H1 (cell line): ENCODE results near the gene MYOZ2. TPM values are rescaled to one million over a fixed set of nuclear protein-coding genes. Genes with fewer than 3 reads are reported as not detected.

Experiments used
- CTCF ChIA-PET: fragments of 300-600 bp; sonication (Branson Sonifier 250); formaldehyde crosslinking; loops from one replicate; lab custom pipeline; 2021; ENCODE audit not compliant: partially characterized antibody; lab: Charles Lee
- POLR2A ChIA-PET: fragments of 300-600 bp; sonication (Branson Sonifier 250); formaldehyde crosslinking; loops from one replicate; lab custom pipeline; 2021; ENCODE audit warnings: inconsistent platforms; ENCODE audit not compliant: partially characterized antibody; lab: Charles Lee
- DNase-seq, 2 experiments: peaks; one replicate each; pipeline versions ENCODE4 v3.0.0 to v3.0.0-alpha.2; 2010 to 2022; ENCODE audit warnings: low spot score in 2 of 2, low read depth in 1 of 2, mixed read lengths in 1 of 2
- FAIRE-seq: peaks from 2 replicates; lab custom pipeline; 2011; peaks lifted over from hg19 to GRCh38; lab: Jason Lieb, UNC
- H2AFZ ChIP-seq: 2 replicates; pipeline ENCODE4 v1.8.1; 2012; ENCODE audit warnings: low read length, inconsistent platforms
- H2AK5ac ChIP-seq: 2 replicates; pipeline ENCODE4 v1.6.1; 2013; ENCODE audit warnings: low read depth, low read length
- H2BK120ac ChIP-seq: replicated peaks from 2 replicates; pipeline ENCODE3; 2013; ENCODE audit warnings: low read depth, low read length, inconsistent platforms
- H2BK12ac ChIP-seq: 2 replicates; pipeline ENCODE4 v1.6.1; 2013; ENCODE audit warnings: low read depth, low read length
- H2BK15ac ChIP-seq: 2 replicates; pipeline ENCODE4 v1.6.1; 2013; ENCODE audit warnings: low read length
- H2BK20ac ChIP-seq: 2 replicates; pipeline ENCODE4 v1.6.1; 2013; ENCODE audit warnings: low read length
- H2BK5ac ChIP-seq: 2 replicates; pipeline ENCODE4 v1.6.1; 2013; ENCODE audit warnings: low read depth, low read length
- H3K14ac ChIP-seq: 2 replicates; pipeline ENCODE4 v1.6.1; 2013; ENCODE audit warnings: inconsistent platforms; ENCODE audit not compliant: insufficient read length
- H3K18ac ChIP-seq: 2 replicates; pipeline ENCODE4 v1.6.1; 2013; ENCODE audit warnings: low read length; ENCODE audit errors: extremely low read depth
- H3K23ac ChIP-seq: 2 replicates; pipeline ENCODE4 v1.6.1; 2013; ENCODE audit warnings: inconsistent platforms; ENCODE audit not compliant: insufficient read length
- H3K23me2 ChIP-seq: 2 replicates; pipeline ENCODE4 v1.6.1; 2013; ENCODE audit warnings: low read depth, low read length
- H3K27ac ChIP-seq: 2 replicates; pipeline ENCODE4 v1.6.1; 2011; ENCODE audit warnings: low read depth, low read length, inconsistent platforms
- H3K27me3 ChIP-seq, 4 experiments: replicated peaks in 1 of 4; 1 replicate in 1 of 4; 2 replicates in 3 of 4; pipeline versions ENCODE4 v1.6.1 to v1.8.1; 2011 to 2013; ENCODE audit warnings: low read length in 3 of 4, mild to moderate bottlenecking in 3 of 4, inconsistent platforms in 2 of 4, mixed read lengths in 2 of 4, moderate library complexity in 1 of 4; ENCODE audit not compliant: control insufficient read depth in 3 of 4, insufficient read depth in 3 of 4; ENCODE audit errors: extremely low read depth in 1 of 4
- H3K36me3 ChIP-seq, 4 experiments: 2 replicates each; pipeline versions ENCODE4 v1.6.1 to v1.8.1; 2011 to 2013; ENCODE audit warnings: mild to moderate bottlenecking in 4 of 4, low read length in 3 of 4, moderate library complexity in 2 of 4, control low read depth in 1 of 4, inconsistent platforms in 1 of 4; ENCODE audit not compliant: insufficient read depth in 4 of 4, control insufficient read depth in 2 of 4
- H3K4ac ChIP-seq: replicated peaks from 2 replicates; pipeline ENCODE3; 2013; ENCODE audit warnings: low read length, low read depth, mixed read lengths, inconsistent platforms; ENCODE audit not compliant: insufficient read length
- H3K4me1 ChIP-seq, 4 experiments: replicated peaks in 1 of 4; 1 replicate in 1 of 4; 2 replicates in 3 of 4; pipeline versions ENCODE4 v1.6.1 to v1.8.1; 2011 to 2013; ENCODE audit warnings: low read length in 3 of 4, inconsistent platforms in 2 of 4, mixed read lengths in 1 of 4; ENCODE audit not compliant: insufficient read depth in 4 of 4, control insufficient read depth in 3 of 4
- H3K4me2 ChIP-seq, 2 experiments: 2 replicates each; pipeline versions ENCODE4 v1.6.1 to v1.8.1; 2011 to 2013; ENCODE audit warnings: low read depth in 2 of 2, low read length in 2 of 2, control low read depth in 1 of 2, inconsistent platforms in 1 of 2, mild to moderate bottlenecking in 1 of 2; ENCODE audit not compliant: insufficient read depth in 1 of 2
- H3K4me3 ChIP-seq, 4 experiments: fragments of 200-600, 300-600 bp in 1 of 4; sonication (generic), shearing (Covaris generic), sonication (Bioruptor Twin) in 1 of 4; 2 replicates each; pipeline versions ENCODE4 v1.5.1 to v1.8.1; 2011 to 2016; ENCODE audit warnings: low read length in 4 of 4, low read depth in 3 of 4, control low read depth in 2 of 4, inconsistent platforms in 2 of 4, mild to moderate bottlenecking in 2 of 4, mixed read lengths in 1 of 4, moderate library complexity in 1 of 4; ENCODE audit not compliant: insufficient read depth in 2 of 4; ENCODE audit errors: extremely low read depth in 1 of 4
- H3K56ac ChIP-seq: replicated peaks from 2 replicates; pipeline ENCODE3; 2013; ENCODE audit warnings: low read depth, mild to moderate bottlenecking, mixed read lengths, low read length, inconsistent platforms; ENCODE audit not compliant: insufficient read length
- H3K79me1 ChIP-seq: 2 replicates; pipeline ENCODE4 v1.6.1; 2013; ENCODE audit warnings: low read depth, low read length, control low read depth
- H3K79me2 ChIP-seq, 2 experiments: 2 replicates each; pipeline versions ENCODE4 v1.6.1 to v1.8.1; 2012 to 2013; ENCODE audit warnings: low read length in 2 of 2, mild to moderate bottlenecking in 2 of 2, inconsistent platforms in 1 of 2; ENCODE audit not compliant: insufficient read depth in 2 of 2, control insufficient read depth in 1 of 2
- H3K9ac ChIP-seq, 4 experiments: replicated peaks in 1 of 4; 1 replicate in 1 of 4; 2 replicates in 3 of 4; pipeline versions ENCODE4 v1.6.1 to v1.8.1; 2011 to 2013; ENCODE audit warnings: low read depth in 3 of 4, low read length in 3 of 4, control low read depth in 2 of 4, mild to moderate bottlenecking in 2 of 4, moderate library complexity in 2 of 4, inconsistent platforms in 1 of 4; ENCODE audit errors: extremely low read depth in 1 of 4
- H3K9me3 ChIP-seq, 2 experiments: 2 replicates each; pipeline versions ENCODE4 v1.6.1 to v1.8.1; 2012 to 2013; ENCODE audit warnings: mild to moderate bottlenecking in 2 of 2, moderate library complexity in 2 of 2, control low read depth in 1 of 2, inconsistent platforms in 1 of 2, low read depth in 1 of 2, low read length in 1 of 2, mixed read lengths in 1 of 2; ENCODE audit not compliant: insufficient read depth in 2 of 2
- H4K20me1 ChIP-seq, 2 experiments: replicated peaks in 1 of 2; 2 replicates each; pipeline versions ENCODE3 to v1.8.1; 2011 to 2013; ENCODE audit warnings: inconsistent platforms in 2 of 2, low read length in 2 of 2, mild to moderate bottlenecking in 1 of 2; ENCODE audit not compliant: insufficient read depth in 2 of 2, control insufficient read depth in 1 of 2
- H4K5ac ChIP-seq: 2 replicates; pipeline ENCODE4 v1.6.1; 2013; ENCODE audit warnings: low read length, low read depth, mixed read lengths, inconsistent platforms; ENCODE audit not compliant: insufficient read length
- H4K8ac ChIP-seq: 2 replicates; pipeline ENCODE4 v1.8.0; 2013; ENCODE audit warnings: mild to moderate bottlenecking, moderate library complexity, low read length, inconsistent platforms; ENCODE audit not compliant: insufficient read depth; ENCODE audit errors: extremely low read depth
- H4K91ac ChIP-seq: replicated peaks from 2 replicates; pipeline ENCODE3; 2013; ENCODE audit warnings: low read length, mixed read lengths, inconsistent platforms; ENCODE audit not compliant: insufficient read length
- ATF2 ChIP-seq: IDR thresholded peaks from 2 replicates; pipeline ENCODE4 v1.6.1; 2012; ENCODE audit warnings: low read length, inconsistent platforms
- CTBP2 ChIP-seq: IDR thresholded peaks from 2 replicates; pipeline ENCODE4 v1.7.0; 2011; ENCODE audit warnings: borderline replicate concordance, mild to moderate bottlenecking, moderate library complexity, mixed read lengths, low read length; ENCODE audit not compliant: insufficient read depth, insufficient read length
- EZH2 ChIP-seq: fragments of 200-600 bp; sonication (generic); IDR thresholded peaks from 2 replicates; pipeline ENCODE4 v1.7.1; 2012; ENCODE audit warnings: low read depth, mild to moderate bottlenecking, moderate library complexity, low read length, inconsistent platforms; ENCODE audit not compliant: severe bottlenecking
- HDAC6 ChIP-seq: IDR thresholded peaks from one replicate; pipeline ENCODE4 v1.7.1; 2012; ENCODE audit warnings: low read depth, mild to moderate bottlenecking, inconsistent platforms, low read length, moderate library complexity
- MAFK ChIP-seq: IDR thresholded peaks from 2 replicates; pipeline ENCODE4 v1.6.1; 2012; ENCODE audit warnings: low read depth, mild to moderate bottlenecking, improper control_type of control experiment, low read length
- MAX ChIP-seq: IDR thresholded peaks from 2 replicates; pipeline ENCODE4 v1.6.1; 2012; ENCODE audit warnings: inconsistent platforms
- NRF1 ChIP-seq: IDR thresholded peaks from 2 replicates; pipeline ENCODE4 v1.6.1; 2011; ENCODE audit warnings: mild to moderate bottlenecking, low read depth, low read length, improper control_type of control experiment
- POLR2A ChIP-seq, 2 experiments: IDR thresholded peaks; 1 replicate in 1 of 2; 2 replicates in 1 of 2; pipeline ENCODE4 v1.6.1; 2011; ENCODE audit warnings: low read depth in 2 of 2, low read length in 2 of 2, mild to moderate bottlenecking in 2 of 2; ENCODE audit errors: control extremely low read depth in 1 of 2
- RBBP5 ChIP-seq: IDR thresholded peaks from 2 replicates; pipeline ENCODE4 v1.7.1; 2012; ENCODE audit warnings: low read depth, mild to moderate bottlenecking, inconsistent platforms, low read length, moderate library complexity, borderline replicate concordance
- SAP30 ChIP-seq: fragments of 300-600 bp; sonication (generic); IDR thresholded peaks from 2 replicates; pipeline ENCODE4 v1.7.1; 2012; ENCODE audit warnings: low read length, moderate library complexity, mild to moderate bottlenecking, inconsistent platforms; ENCODE audit not compliant: insufficient read depth, insufficient replicate concordance
- TAF1 ChIP-seq: IDR thresholded peaks from 2 replicates; pipeline ENCODE4 v1.6.1; 2011; ENCODE audit warnings: mild to moderate bottlenecking, low read depth, low read length
- TAF7 ChIP-seq: optimal IDR thresholded peaks from 2 replicates; pipeline ENCODE3; 2011; ENCODE audit warnings: low read depth, mild to moderate bottlenecking, inconsistent platforms, low read length, moderate library complexity, borderline replicate concordance
- WGBS, 2 experiments: shearing (Covaris generic) in 1 of 2; methylation state at CpG; one replicate each; pipeline versions ENCODE4 v1.1.6 to v1.1.7; 2013 to 2015; ENCODE audit warnings: low lambda C conversion rate in 2 of 2, mixed read lengths in 2 of 2, inconsistent platforms in 1 of 2, low coverage in 1 of 2, missing lambda C conversion rate in 1 of 2; ENCODE audit not compliant: insufficient replicate concordance in 2 of 2, insufficient coverage in 1 of 2, insufficient read length in 1 of 2; ENCODE audit errors: extremely low coverage in 1 of 2, missing lambda C conversion rate in 1 of 2; 5-methylcytosine and 5-hydroxymethylcytosine counted together
- polyA plus RNA-seq, 7 experiments: library from polyadenylated mRNA; depleted of rRNA in 3 of 7; stranded (reverse) in 5 of 7; unstranded in 2 of 7; fragments of >200 nt in 5 of 7; fragments of 200-250 nt in 2 of 7; gene quantifications; 1 replicate in 5 of 7; 2 replicates in 1 of 7; 4 replicates in 1 of 7; pipeline versions ENCODE4 v1.2.1 to v1.2.3, GENCODE V29; 2011 to 2013; ENCODE audit warnings: missing spikeins in 2 of 7, mixed read lengths in 2 of 7
- total RNA-seq: library from RNA; stranded (reverse); fragmentation: NEBNext Ultra II Directional; extraction: Animal tissue kit (Norgen Biotek cat#: 25700); gene quantifications from 2 replicates; pipeline ENCODE4 v1.2.1, GENCODE V29; 2021

The MYOZ2 gene
- total and polyA plus RNA-seq, 2 of the 8 experiments (the other 6 are each of a cell fraction or from before 2014, with no cell fraction given): not detected

GRCh38 chr4:119132306-119132705, 3.3 kb upstream of the MYOZ2 start:
- no peaks in the 10 kb centered on the region for H3K4me1 ChIP-seq
- H2BK5ac ChIP-seq: no peak overlapping the region
- H4K91ac ChIP-seq: no peak overlapping the region
- no peaks in the 10 kb centered on the region for H3K79me2 ChIP-seq
- H3K27me3 ChIP-seq: peaks cover 0 to 1% (median 0%) of the 10 kb centered on the region in 4 experiments; a peak in 1 of 7 replicates
- H3K79me1 ChIP-seq: no peaks in the 10 kb centered on the region
- DNase-seq (no peak), FAIRE-seq (no peak)
- H3K23me2 ChIP-seq: no peaks in the 10 kb centered on the region
- H3K56ac ChIP-seq: no peak overlapping the region
- CTCF ChIA-PET: no interaction called here
- no peak overlapping the region for H3K4me3 ChIP-seq
- H3K36me3 ChIP-seq: no peaks in the 10 kb centered on the region
- H2BK12ac ChIP-seq: no peak overlapping the region
- H3K27ac ChIP-seq: no peak overlapping the region
- no peak overlapping the region for H2BK120ac ChIP-seq
- peak overlapping the region; percentile 14 for H3K4ac ChIP-seq
- no peaks in the 10 kb centered on the region for H4K20me1 ChIP-seq
- POLR2A ChIA-PET: no interaction called here
- no peak overlapping the region for H2AK5ac ChIP-seq
- H3K9me3 ChIP-seq: no peaks in the 10 kb centered on the region; a peak in 1 of 4 replicates
- WGBS, 2 experiments: 83% methylated on average over 5 of the region's 5 CpGs; no CpG with 5 or more reads in 1 of the 2 experiments
- H4K5ac ChIP-seq: no peak overlapping the region
- no peak overlapping the region for H3K9ac ChIP-seq
- H3K4me2 ChIP-seq: no peak overlapping the region
- H2BK20ac ChIP-seq: no peak overlapping the region
- no peak overlapping the region for H3K14ac ChIP-seq
- H4K8ac ChIP-seq: no peak overlapping the region
- no peak overlapping the region for H2BK15ac ChIP-seq
- no peak overlapping the region for H3K18ac ChIP-seq
- H2AFZ ChIP-seq: no peak overlapping the region; the same call in 1 of the 2 replicates
- no peak overlapping the region for H3K23ac ChIP-seq
- TF ChIP-seq POLR2A (IDR thresholded peaks at IDR 0.05; ENCODE audit: control extremely low read depth in 1 of 2, low read depth in 2 of 2, low read length in 2 of 2): no peak
- no peak for TF ChIP-seq EZH2
- TF ChIP-seq ATF2: no peak
- TF ChIP-seq CTBP2: no peak
- no peak for TF ChIP-seq HDAC6
- no peak for TF ChIP-seq RBBP5
- TF ChIP-seq TAF7: no peak
- no peak for TF ChIP-seq MAX
- TF ChIP-seq TAF1: no peak
- no peak for TF ChIP-seq NRF1
- TF ChIP-seq SAP30: no peak
- TF ChIP-seq MAFK: no peak
